ENCODE data around the gene CELSR1. TPM values are rescaled to one million over a fixed set of nuclear protein-coding genes. Genes with fewer than 3 reads are reported as not detected.

The CELSR1 gene
- total and polyA plus RNA-seq, 2 of the 13 experiments (the other 11 are each of a cell fraction or from before 2014, with no cell fraction given) = 0.78 to 1.8 TPM

- TF ChIP-seq ZNF597 (CRISPR knock-in tag; IDR thresholded peaks at IDR 0.05) (no peak), ZNF253 (CRISPR knock-in tag; IDR thresholded peaks at IDR 0.05; ENCODE audit: borderline replicate concordance) (0 out of 2 replicates have a peak, but pooled peaks have one; percentile 26), ZNF501 (CRISPR knock-in tag; IDR thresholded peaks at IDR 0.05) (peak; percentile 73), SIN3A (IDR thresholded peaks at IDR 0.05; ENCODE audit: borderline replicate concordance, low read depth, low read length) (peak; percentile 70; the same call in 1 of the 2 replicates), ZNF20 (CRISPR knock-in tag; IDR thresholded peaks at IDR 0.05) (no peak), SMAD9 (CRISPR knock-in tag; IDR thresholded peaks at IDR 0.05) (no peak), HOMEZ (CRISPR knock-in tag; IDR thresholded peaks at IDR 0.05; ENCODE audit: low read depth) (no peak), FOXO1 (CRISPR knock-in tag; IDR thresholded peaks at IDR 0.05) (peak; percentile 84; the same call in 1 of the 2 replicates), ZNF276 (CRISPR knock-in tag; IDR thresholded peaks at IDR 0.05; ENCODE audit: low read depth) (no peak), JARID2 (CRISPR knock-in tag; IDR thresholded peaks at IDR 0.05; ENCODE audit: insufficient replicate concordance) (no peak), ZNF234 (CRISPR knock-in tag; conservative IDR thresholded peaks at IDR 0.05) (no peak), ZNF205 (CRISPR knock-in tag; IDR thresholded peaks at IDR 0.05) (0 out of 2 replicates have a peak, but pooled peaks have one; percentile 58), MXI1 (IDR thresholded peaks at IDR 0.05; ENCODE audit: borderline replicate concordance, low read depth, low read length) (peak; percentile 22; the same call in 1 of the 3 replicates), CBX1 (IDR thresholded peaks at IDR 0.05; ENCODE audit: low read depth) (no peak), ZXDC (CRISPR knock-in tag; IDR thresholded peaks at IDR 0.05) (no peak)
Measured at GRCh38 chr22:46574993-46575910, 37.8 kb upstream of the CELSR1 start (continued).
